SU-DHL-6 (cell line): ENCODE results near the gene NR2F6.

ENCODE experiments used
- CTCF ChIP-seq: fragments of 200-600 bp; sonication (generic); IDR thresholded peaks from one replicate; pipeline ENCODE4 v1.5.1; 2017; ENCODE audit warnings: antibody characterized with exemption, mild to moderate bottlenecking, low read length, moderate library complexity; ENCODE audit not compliant: insufficient read depth, poor library complexity, severe bottlenecking
- EZH2phosphoT487 ChIP-seq: fragments of 200-600 bp; sonication (generic), shearing (Covaris generic); conservative IDR thresholded peaks from 2 replicates; pipeline ENCODE4 v1.6.1; 2018; ENCODE audit warnings: mild to moderate bottlenecking, antibody characterized with exemption, low read length, moderate library complexity, mixed read lengths

GRCh38 chr19:17210296-17210695, 35.4 kb downstream of the NR2F6 start:
- TF ChIP-seq CTCF, result no peak
- no peak for TF ChIP-seq EZH2phosphoT487
